PC-3 (cell line): Measurements from ENCODE around the gene TBXAS1. TPM values are rescaled to one million over a fixed set of nuclear protein-coding genes. Genes with fewer than 3 reads are reported as not detected.

Experiments used
- ATAC-seq: fragments of 200-7000 bp; cut with Tn5 transposase; 2 replicates; pipeline ENCODE4 v1.9.1; 2020; ENCODE audit warnings: mild to moderate bottlenecking, moderate library complexity
- BruUV-seq: library from RNA; stranded (reverse); fragments of 400-500 nt; replicated peaks from 2 replicates; lab custom pipeline; 2021; lab: Mats Ljungman, UMichigan
- CTCF ChIA-PET: fragments of 300-600 bp; sonication (Branson Sonifier 250); formaldehyde crosslinking; loops from one replicate; lab custom pipeline; 2022; ENCODE audit warnings: antibody characterized with exemption; lab: Charles Lee
- POLR2A ChIA-PET: fragments of 300-600 bp; sonication (Branson Sonifier 250); formaldehyde crosslinking; loops from one replicate; lab custom pipeline; 2022; ENCODE audit warnings: antibody characterized with exemption; ENCODE audit not compliant: unreplicated experiment; lab: Charles Lee
- DNase-seq: peaks from one replicate; pipeline ENCODE4 v3.0.0-alpha.2; 2015
- H2AFZ ChIP-seq: fragments of 300-600 bp; sonication (generic); 2 replicates; pipeline ENCODE4 v1.6.0; 2016; ENCODE audit warnings: antibody characterized with exemption, low read length
- H3F3A ChIP-seq: fragments of 300-600 bp; sonication (generic); one replicate; pipeline ENCODE4 v1.6.0; 2017; ENCODE audit warnings: antibody characterized with exemption, low read length, control low read depth, mild to moderate bottlenecking; ENCODE audit not compliant: unreplicated experiment
- H3K27ac ChIP-seq: fragments of 300-600 bp; sonication (generic); 2 replicates; pipeline ENCODE4 v1.5.1; 2016; ENCODE audit warnings: mild to moderate bottlenecking, low read length
- H3K27me3 ChIP-seq: fragments of 300-600 bp; sonication (generic); 2 replicates; pipeline ENCODE4 v1.6.1; 2016; ENCODE audit warnings: low read length, mixed read lengths
- H3K36me3 ChIP-seq: fragments of 300-600 bp; sonication (generic); 2 replicates; pipeline ENCODE4 v1.6.1; 2016; ENCODE audit warnings: low read depth, mixed run types, low read length, mixed read lengths
- H3K4me1 ChIP-seq: fragments of 300-600 bp; sonication (generic); 2 replicates; pipeline ENCODE4 v1.5.1; 2016; ENCODE audit warnings: low read length; ENCODE audit not compliant: insufficient read depth
- H3K4me2 ChIP-seq: fragments of 300-600 bp; sonication (generic); 2 replicates; pipeline ENCODE4 v1.6.0; 2016; ENCODE audit warnings: low read length
- H3K4me3 ChIP-seq: fragments of 300-600 bp; sonication (generic); 2 replicates; pipeline ENCODE4 v1.5.1; 2016; ENCODE audit warnings: mild to moderate bottlenecking, low read length, mixed read lengths
- H3K79me2 ChIP-seq: fragments of 300-600 bp; sonication (generic); 2 replicates; pipeline ENCODE4 v1.6.1; 2017; ENCODE audit warnings: low read length, mixed read lengths
- H3K9ac ChIP-seq: fragments of 300-600 bp; sonication (generic); 2 replicates; pipeline ENCODE4 v1.6.0; 2016; ENCODE audit warnings: mild to moderate bottlenecking, low read length
- H3K9me2 ChIP-seq: fragments of 300-600 bp; sonication (generic); replicated peaks from 2 replicates; pipeline ENCODE4 v1.6.1; 2016; ENCODE audit warnings: mixed run types, low read length, mixed read lengths
- H3K9me3 ChIP-seq: fragments of 300-600 bp; sonication (generic); 2 replicates; pipeline ENCODE4 v1.6.1; 2016; ENCODE audit warnings: low read length, mixed read lengths
- H4K20me1 ChIP-seq: fragments of 300-600 bp; sonication (generic); 2 replicates; pipeline ENCODE4 v1.6.1; 2016; ENCODE audit warnings: low read length, mixed read lengths
- CTCF ChIP-seq: fragments of 300-600 bp; sonication (generic); conservative IDR thresholded peaks from 2 replicates; pipeline ENCODE4 v1.5.1; 2017; ENCODE audit warnings: antibody characterized with exemption, low read depth, mild to moderate bottlenecking, low read length
- EZH2 ChIP-seq: fragments of 300-600 bp; sonication (generic); IDR thresholded peaks from one replicate; pipeline ENCODE4 v1.6.1; 2017; ENCODE audit warnings: antibody characterized with exemption, mild to moderate bottlenecking, low read length; ENCODE audit not compliant: unreplicated experiment
- EZH2phosphoT487 ChIP-seq: fragments of 300-600 bp; sonication (generic); IDR thresholded peaks from 2 replicates; pipeline ENCODE4 v1.6.1; 2018; ENCODE audit warnings: mild to moderate bottlenecking, antibody characterized with exemption, low read length, borderline replicate concordance
- intact Hi-C: fragments of 100-400 bp; cut with micrococcal nuclease; formaldehyde crosslinking; loops from 2 replicates; pipeline ENCODE4 v1.9.0; 2023
- total RNA-seq: library from RNA; depleted of rRNA; stranded (reverse); fragments of >200 nt; gene quantifications from 2 replicates; pipeline ENCODE4 v1.2.3, GENCODE V29; 2014

TBXAS1 gene
- total RNA-seq, 1 experiment from 2014 or later = 21.8 TPM

- ChIA-PET CTCF (interaction anchor here (0.6 kb wide), 1 partner anchor 19 kb away, joined by 6 read pairs; no protein-coding TSS in a partner anchor), POLR2A (no interaction called here)
- Histone ChIP-seq H3K36me3 (no peaks in the 10 kb centered on the region), H3K9me2 (no peaks in the 10 kb centered on the region), H3F3A (no peaks in the 10 kb centered on the region), H3K4me3 (no peak overlapping the region), H3K4me1 (no peaks in the 10 kb centered on the region), H3K79me2 (no peaks in the 10 kb centered on the region), H3K27me3 (no peaks in the 10 kb centered on the region), H3K9me3 (no peaks in the 10 kb centered on the region), H2AFZ (no peak overlapping the region), H3K9ac (no peak overlapping the region), H3K27ac (no peak overlapping the region), H4K20me1 (no peaks in the 10 kb centered on the region), H3K4me2 (no peak overlapping the region)
- no peak; the same call in 1 of the 2 replicates for ATAC-seq
- no peak for DNase-seq
- BruUV-seq = no TSS peak
- no peak for TF ChIP-seq EZH2
- intact Hi-C loops = no loop called here
Observed at GRCh38 chr7:139897422-139898090, 68.5 kb downstream of the TBXAS1 start.

GRCh38 chr7:139898483-139898882, 69.4 kb downstream of the TBXAS1 start:
- H2AFZ ChIP-seq = no peak overlapping the region
- no TSS peak for BruUV-seq
- H3K4me2 ChIP-seq = no peak overlapping the region
- no peaks in the 10 kb centered on the region for H3K79me2 ChIP-seq
- CTCF ChIA-PET = interaction anchor here (0.6 kb wide), 1 partner anchor 18 kb away, joined by 6 read pairs; no protein-coding TSS in a partner anchor
- H3K27me3 ChIP-seq = no peaks in the 10 kb centered on the region
- no peak overlapping the region for H3K4me3 ChIP-seq
- no peaks in the 10 kb centered on the region for H3F3A ChIP-seq
- no peaks in the 10 kb centered on the region for H4K20me1 ChIP-seq
- no peak for DNase-seq
- no peak overlapping the region for H3K9ac ChIP-seq
- ATAC-seq = no peak
- TF ChIP-seq CTCF (no peak), EZH2 (no peak), EZH2phosphoT487 (no peak)
- no peak overlapping the region for H3K27ac ChIP-seq
- no peaks in the 10 kb centered on the region for H3K36me3 ChIP-seq
- intact Hi-C loops = no loop called here
- POLR2A ChIA-PET = no interaction called here
- H3K9me2 ChIP-seq = no peaks in the 10 kb centered on the region
- no peaks in the 10 kb centered on the region for H3K4me1 ChIP-seq
- no peaks in the 10 kb centered on the region for H3K9me3 ChIP-seq

GRCh38 chr7:139899328-139899955, 70.4 kb downstream of the TBXAS1 start:
- intact Hi-C loops = no loop called here
- no peaks in the 10 kb centered on the region for H3K79me2 ChIP-seq
- TF ChIP-seq EZH2phosphoT487 = no peak
- no peak for TF ChIP-seq CTCF
- TF ChIP-seq EZH2 = no peak
- H3K9me2 ChIP-seq = no peaks in the 10 kb centered on the region
- no peaks in the 10 kb centered on the region for H4K20me1 ChIP-seq
- no peak overlapping the region for H2AFZ ChIP-seq
- no peaks in the 10 kb centered on the region for H3F3A ChIP-seq
- CTCF ChIA-PET = no interaction called here
- H3K4me3 ChIP-seq = no peak overlapping the region
- H3K9me3 ChIP-seq = no peaks in the 10 kb centered on the region
- no peak overlapping the region for H3K9ac ChIP-seq
- no TSS peak for BruUV-seq
- POLR2A ChIA-PET = no interaction called here
- H3K4me2 ChIP-seq = no peak overlapping the region
- no peak for ATAC-seq
- no peaks in the 10 kb centered on the region for H3K36me3 ChIP-seq
- H3K4me1 ChIP-seq = no peaks in the 10 kb centered on the region
- no peak overlapping the region for H3K27ac ChIP-seq
- no peaks in the 10 kb centered on the region for H3K27me3 ChIP-seq
- DNase-seq = no peak
